DND-41 (cell line): ENCODE measurements around the gene RAPH1.

Experiments used
- EZH2 ChIP-seq: IDR thresholded peaks from 3 replicates; pipeline ENCODE4 v1.6.1; 2012; ENCODE audit warnings: borderline replicate concordance, low read depth, mild to moderate bottlenecking, moderate library complexity, low read length, inconsistent platforms; ENCODE audit not compliant: severe bottlenecking
- TF ChIP-seq, protein P1 (sequence below): IDR thresholded peaks from 2 replicates; pipeline ENCODE4 v1.5.1; 2012; ENCODE audit warnings: borderline replicate concordance, low read length, moderate library complexity, mild to moderate bottlenecking; ENCODE audit not compliant: poor library complexity, severe bottlenecking; ENCODE audit errors: extremely low read depth

DNA sequence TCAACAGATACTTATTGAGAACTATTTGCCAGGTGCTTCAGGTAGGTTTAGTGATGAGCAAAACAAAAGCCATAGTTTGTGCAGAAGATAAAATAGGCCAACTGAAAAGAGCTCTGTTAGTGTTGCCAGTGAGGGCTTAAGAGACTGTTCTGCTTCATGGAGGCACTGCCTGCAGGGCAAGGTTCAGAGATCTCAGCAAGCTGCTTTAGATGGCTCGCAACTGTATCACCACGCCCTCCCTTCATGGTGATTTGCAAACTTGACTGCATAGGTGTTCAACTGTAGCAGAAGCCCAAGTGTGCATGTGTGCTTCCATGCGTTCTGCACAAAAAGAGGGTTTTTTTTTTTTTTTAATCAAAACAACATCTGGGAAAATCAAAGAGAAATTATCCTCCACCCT, 84.5 kb downstream of the RAPH1 start:
- TF ChIP-seq EZH2: no peak
- TF ChIP-seq, protein P1, sequence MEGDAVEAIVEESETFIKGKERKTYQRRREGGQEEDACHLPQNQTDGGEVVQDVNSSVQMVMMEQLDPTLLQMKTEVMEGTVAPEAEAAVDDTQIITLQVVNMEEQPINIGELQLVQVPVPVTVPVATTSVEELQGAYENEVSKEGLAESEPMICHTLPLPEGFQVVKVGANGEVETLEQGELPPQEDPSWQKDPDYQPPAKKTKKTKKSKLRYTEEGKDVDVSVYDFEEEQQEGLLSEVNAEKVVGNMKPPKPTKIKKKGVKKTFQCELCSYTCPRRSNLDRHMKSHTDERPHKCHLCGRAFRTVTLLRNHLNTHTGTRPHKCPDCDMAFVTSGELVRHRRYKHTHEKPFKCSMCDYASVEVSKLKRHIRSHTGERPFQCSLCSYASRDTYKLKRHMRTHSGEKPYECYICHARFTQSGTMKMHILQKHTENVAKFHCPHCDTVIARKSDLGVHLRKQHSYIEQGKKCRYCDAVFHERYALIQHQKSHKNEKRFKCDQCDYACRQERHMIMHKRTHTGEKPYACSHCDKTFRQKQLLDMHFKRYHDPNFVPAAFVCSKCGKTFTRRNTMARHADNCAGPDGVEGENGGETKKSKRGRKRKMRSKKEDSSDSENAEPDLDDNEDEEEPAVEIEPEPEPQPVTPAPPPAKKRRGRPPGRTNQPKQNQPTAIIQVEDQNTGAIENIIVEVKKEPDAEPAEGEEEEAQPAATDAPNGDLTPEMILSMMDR: no peak
